Measurements from ENCODE around the gene GJC2. TPM values are rescaled to one million over a fixed set of nuclear protein-coding genes. Genes with fewer than 3 reads are reported as not detected.

The GJC2 gene
- total RNA-seq, 1 donor from 2014 or later: 6.9 TPM

- intact Hi-C loops (cut with DNase I): no loop called here
- H3K4me3 ChIP-seq: no peak overlapping the region
- DNase-seq (no peak), ATAC-seq (no peak)
- no peak overlapping the region for H3K27ac ChIP-seq
- H3K27me3 ChIP-seq: no peaks in the 10 kb centered on the region
- TF ChIP-seq CTCF (IDR thresholded peaks at IDR 0.05): no peak
- H3K4me1 ChIP-seq: no peaks in the 10 kb centered on the region
- H3K9me3 ChIP-seq: no peaks in the 10 kb centered on the region
- H3K36me3 ChIP-seq: no peaks in the 10 kb centered on the region
These were observed 28.8 kb upstream of the GJC2 start for GRCh38 chr1:228120857-228121489.

GRCh38 chr1:228122921-228123441, 26.7 kb upstream of the GJC2 start:
- intact Hi-C loops (cut with DNase I): no loop called here
- no peaks in the 10 kb centered on the region for H3K9me3 ChIP-seq
- no peak for TF ChIP-seq CTCF (IDR thresholded peaks at IDR 0.05)
- H3K4me1 ChIP-seq: no peaks in the 10 kb centered on the region
- no peaks in the 10 kb centered on the region for H3K36me3 ChIP-seq
- ATAC-seq: no peak
- no peak overlapping the region for H3K27ac ChIP-seq
- H3K4me3 ChIP-seq: no peak overlapping the region
- no peak for DNase-seq
- no peaks in the 10 kb centered on the region for H3K27me3 ChIP-seq

GRCh38 chr1:228123505-228123904, 26.2 kb upstream of the GJC2 start:
- no peak for TF ChIP-seq CTCF (IDR thresholded peaks at IDR 0.05)
- Histone ChIP-seq H3K9me3 (no peaks in the 10 kb centered on the region), H3K27ac (no peak overlapping the region), H3K36me3 (no peaks in the 10 kb centered on the region), H3K4me3 (no peak overlapping the region), H3K4me1 (no peaks in the 10 kb centered on the region), H3K27me3 (no peaks in the 10 kb centered on the region)
- DNase-seq: no peak
- intact Hi-C loops (cut with DNase I): no loop called here
- ATAC-seq: no peak

GRCh38 chr1:228125185-228125584, 24.5 kb upstream of the GJC2 start:
- no peak for TF ChIP-seq CTCF (IDR thresholded peaks at IDR 0.05)
- ATAC-seq: no peak
- Histone ChIP-seq H3K27me3 (no peaks in the 10 kb centered on the region), H3K4me1 (no peaks in the 10 kb centered on the region), H3K36me3 (no peaks in the 10 kb centered on the region), H3K27ac (no peak overlapping the region), H3K9me3 (no peaks in the 10 kb centered on the region), H3K4me3 (no peak overlapping the region)
- DNase-seq: no peak
- intact Hi-C loops (cut with DNase I): no loop called here

GRCh38 chr1:228131766-228132165, 18.0 kb upstream of the GJC2 start:
- intact Hi-C loops (cut with DNase I): no loop called here
- no peak for TF ChIP-seq CTCF (IDR thresholded peaks at IDR 0.05)
- Histone ChIP-seq H3K4me3 (no peak overlapping the region), H3K9me3 (no peaks in the 10 kb centered on the region), H3K27ac (peak overlapping the region; percentile 62), H3K4me1 (peaks cover 4% of the 10 kb centered on the region), H3K27me3 (no peaks in the 10 kb centered on the region), H3K36me3 (no peaks in the 10 kb centered on the region)
- DNase-seq: no peak
- ATAC-seq: no peak

GRCh38 chr1:228134591-228134990, 15.1 kb upstream of the GJC2 start:
- H3K36me3 ChIP-seq: no peaks in the 10 kb centered on the region
- H3K4me3 ChIP-seq: no peak overlapping the region
- ATAC-seq: no peak
- intact Hi-C loops (cut with DNase I): no loop called here
- H3K9me3 ChIP-seq: no peaks in the 10 kb centered on the region
- H3K27me3 ChIP-seq: no peaks in the 10 kb centered on the region
- no peak for TF ChIP-seq CTCF (IDR thresholded peaks at IDR 0.05)
- no peak for DNase-seq
- peaks cover 4% of the 10 kb centered on the region for H3K4me1 ChIP-seq
- no peak overlapping the region for H3K27ac ChIP-seq

Measured in upper lobe of right lung (tissue), 1 donor.